Stimulated activated CD8-positive, alpha-beta memory T cell treated with anti-CD3 and anti-CD28 coated beads, Interleukin-4, amount 100 ng/mL, for 48 hours (primary cell): ENCODE measurements around the gene PLCD3.

Experiments
- DNase-seq: peaks from one replicate; pipeline ENCODE4 v3.0.0-alpha.2; 2020

The PLCD3 gene

GRCh38 chr17:45149037-45149668 lies 16.8 kb upstream of the PLCD3 start:
- DNase-seq, result peak; percentile 85

GRCh38 chr17:45148183-45149036 lies 16.1 kb upstream of the PLCD3 start, which contains the start of gene HEXIM1:
HEXIM1 (plus strand) TSS chr17:45148475; CDS start chr17:45149191, 716 bp downstream.
- DNase-seq, result peak; percentile 99

- DNase-seq, result peak; percentile 85
Measured at GRCh38 chr17:45147581-45148182, 15.4 kb upstream of the PLCD3 start.

GRCh38 chr17:45146890-45147580 lies 14.7 kb upstream of the PLCD3 start:
- DNase-seq, result no peak

- DNase-seq, result no peak
Measured at GRCh38 chr17:45146592-45146889, 14.2 kb upstream of the PLCD3 start.

- DNase-seq, result no peak
Measured at GRCh38 chr17:45146166-45146565, 13.9 kb upstream of the PLCD3 start.

- no peak for DNase-seq
Measured at GRCh38 chr17:45145035-45145389, 12.7 kb upstream of the PLCD3 start.

- DNase-seq, result peak; percentile 51
Measured at GRCh38 chr17:45144199-45145034, 12.1 kb upstream of the PLCD3 start.

- peak; percentile 54 for DNase-seq
Measured at GRCh38 chr17:45143767-45144198, 11.5 kb upstream of the PLCD3 start.

GRCh38 chr17:45143094-45143670 lies 10.9 kb upstream of the PLCD3 start:
- no peak for DNase-seq

- DNase-seq, result no peak
Measured at GRCh38 chr17:45139533-45139920, 7.2 kb upstream of the PLCD3 start.

- no peak for DNase-seq
Measured at GRCh38 chr17:45138911-45139532, 6.7 kb upstream of the PLCD3 start.

GRCh38 chr17:45137561-45138305 lies 5.4 kb upstream of the PLCD3 start:
- no peak for DNase-seq

GRCh38 chr17:45136846-45137560 lies 4.7 kb upstream of the PLCD3 start:
- DNase-seq, result no peak

- no peak for DNase-seq
Measured at GRCh38 chr17:45135978-45136791, 3.9 kb upstream of the PLCD3 start.

GRCh38 chr17:45135192-45135977 lies 3.1 kb upstream of the PLCD3 start, which contains the start of gene ACBD4:
ACBD4 (plus strand) TSS chr17:45135687; CDS start chr17:45136145, 458 bp downstream.
- peak; percentile 99 for DNase-seq

- DNase-seq, result peak; percentile 79
Measured at GRCh38 chr17:45132572-45133463, 503 bp upstream of the PLCD3 start.
